Amygdala (tissue), 56 donors: ENCODE data around the gene FUT7.

ENCODE experiments used
- DNase-seq, 56 donors: peaks; one replicate each; lab custom pipeline; 2025; lab: John Stamatoyannopoulos, UW

Gene FUT7

DNA sequence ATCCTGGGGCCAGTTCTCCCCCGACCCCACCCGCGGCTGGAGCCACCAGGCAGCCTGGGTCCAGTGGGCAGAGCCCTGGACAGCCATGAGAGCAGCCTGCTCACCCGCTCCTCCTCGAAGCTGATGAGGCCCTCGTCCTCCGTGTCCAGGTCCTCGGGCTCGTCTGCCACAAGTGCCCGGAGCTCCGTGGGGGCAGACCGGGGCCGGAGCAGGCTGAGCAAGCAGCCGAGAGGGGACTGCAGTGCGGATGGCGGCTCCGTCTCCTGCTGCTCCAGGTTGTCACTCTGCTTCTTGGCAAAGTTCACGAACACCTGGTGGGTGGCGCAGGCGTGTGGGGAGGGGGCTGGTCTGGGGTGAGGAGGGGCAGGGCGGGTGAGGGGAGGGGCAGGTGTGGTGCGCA is 23.6 kb downstream of the FUT7 start:
- no peak for DNase-seq

DNA sequence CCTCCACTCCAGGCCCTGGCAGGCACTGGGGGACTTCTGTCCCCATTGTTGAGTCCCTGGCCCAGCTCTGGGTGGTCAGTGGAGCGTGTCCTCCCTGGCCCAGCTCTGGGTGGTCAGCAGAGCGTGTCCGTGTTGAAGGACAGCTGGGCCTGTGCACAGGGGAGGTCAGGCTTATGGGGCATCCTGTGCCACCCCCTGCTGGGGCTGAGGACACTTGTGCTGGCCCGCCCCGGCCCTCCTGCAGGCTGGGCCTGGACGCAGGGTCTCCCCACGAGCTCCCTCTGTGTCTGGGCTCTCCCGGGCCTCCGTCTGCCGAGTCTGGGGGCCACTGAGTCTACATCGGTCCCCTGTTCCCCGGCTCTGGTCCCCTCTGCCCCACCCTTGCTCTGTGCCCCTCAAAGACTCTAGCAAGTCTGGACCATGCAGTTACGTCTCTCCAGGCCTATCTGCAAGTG is 24.0 kb downstream of the FUT7 start:
- DNase-seq = no peak

- peak in 1 of 56 donors; percentile 7 for DNase-seq
Observed at GRCh38 chr9:137007108-137007815, 24.6 kb downstream of the FUT7 start.

- peak in 1 of 56 donors; percentile 12 for DNase-seq
Observed at GRCh38 chr9:137006116-137007003, 25.5 kb downstream of the FUT7 start.

- DNase-seq = peak in 10 of 56 donors; percentile 33 to 56 (median 46)
Observed at GRCh38 chr9:137004285-137004684, 27.6 kb downstream of the FUT7 start.

GRCh38 chr9:137002646-137003041 is 29.2 kb downstream of the FUT7 start:
- DNase-seq = no peak

- DNase-seq = no peak
Observed at GRCh38 chr9:137001857-137002645, 29.8 kb downstream of the FUT7 start.

- DNase-seq = no peak
Observed at GRCh38 chr9:137000177-137000930, 31.5 kb downstream of the FUT7 start.

- no peak for DNase-seq
Observed at GRCh38 chr9:136997830-136998234, 34.1 kb downstream of the FUT7 start.

DNA sequence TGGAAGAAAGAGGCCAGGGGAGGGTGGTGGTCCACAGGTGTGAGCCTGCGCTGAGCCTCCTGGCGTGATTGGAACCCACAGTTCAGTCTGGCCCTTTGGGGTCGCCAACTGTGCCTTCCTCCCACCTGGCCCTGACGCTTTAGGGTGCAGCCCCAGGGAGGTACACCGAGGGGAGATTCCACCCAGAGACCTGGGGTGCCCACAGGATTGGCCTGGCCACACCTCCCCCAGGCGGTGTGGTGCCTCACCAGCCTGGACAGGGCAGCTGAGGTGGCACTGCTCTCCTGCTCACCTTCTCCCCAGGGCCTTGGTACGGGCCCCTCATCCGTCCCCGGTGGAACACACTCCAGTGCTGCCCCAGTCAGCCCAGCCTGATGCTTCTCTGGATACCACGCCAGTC is 34.5 kb downstream of the FUT7 start:
- no peak for DNase-seq

GRCh38 chr9:136996361-136997292 is 35.3 kb downstream of the FUT7 start, which contains the start of gene CLIC3:
Gene CLIC3 (minus strand): TSS chr9:136996568. CDS start chr9:136996543, 25 bp downstream.
- no peak for DNase-seq

DNA sequence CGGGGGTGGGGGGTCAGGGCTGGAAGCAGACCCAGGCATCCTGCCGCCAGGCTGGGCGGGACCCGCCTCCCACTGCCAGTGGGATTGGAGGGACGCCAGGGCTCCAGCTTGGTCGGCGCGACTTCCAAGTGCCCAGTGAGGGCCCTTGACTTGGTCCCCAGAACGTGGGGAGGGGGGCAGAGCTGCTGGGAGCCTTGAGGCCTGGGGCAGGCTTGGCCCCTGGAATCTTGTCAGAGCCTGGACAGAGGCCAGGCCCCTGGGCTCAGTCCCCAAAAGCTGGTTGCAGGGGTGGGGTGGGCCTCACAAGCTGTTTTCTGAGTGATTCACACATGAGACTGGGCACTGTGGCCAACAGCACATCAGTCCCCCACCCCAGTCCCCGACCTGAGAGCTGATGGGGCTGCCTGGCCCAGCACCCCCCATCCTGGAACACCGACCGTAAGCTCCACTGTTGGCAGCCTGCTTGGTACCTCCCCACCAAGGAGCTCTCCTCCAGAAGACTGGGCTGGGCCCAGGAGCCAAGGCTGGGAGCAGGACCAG is 36.0 kb downstream of the FUT7 start:
- peak in 14 of 56 donors; percentile 24 to 52 (median 36) for DNase-seq

- DNase-seq = no peak
Observed at GRCh38 chr9:136995362-136995761, 36.5 kb downstream of the FUT7 start.

DNA sequence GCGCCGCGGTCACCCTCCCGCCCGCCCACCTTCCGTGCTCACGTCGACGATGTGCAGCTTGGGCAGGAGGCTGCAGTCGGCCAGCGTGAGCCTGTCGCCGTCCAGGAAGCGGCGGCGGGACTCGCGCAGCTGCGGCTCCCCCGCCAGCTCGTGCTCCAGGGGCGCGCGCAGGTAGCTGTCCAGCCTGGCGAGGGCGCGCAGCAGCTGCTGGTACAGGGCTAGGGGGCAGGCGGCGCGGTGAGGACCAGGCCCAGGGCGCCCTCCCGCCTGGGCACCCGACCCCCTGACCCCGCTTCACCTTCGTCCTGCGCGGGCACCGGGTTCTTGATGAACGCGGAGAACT is 37.0 kb downstream of the FUT7 start:
- DNase-seq = no peak

DNA sequence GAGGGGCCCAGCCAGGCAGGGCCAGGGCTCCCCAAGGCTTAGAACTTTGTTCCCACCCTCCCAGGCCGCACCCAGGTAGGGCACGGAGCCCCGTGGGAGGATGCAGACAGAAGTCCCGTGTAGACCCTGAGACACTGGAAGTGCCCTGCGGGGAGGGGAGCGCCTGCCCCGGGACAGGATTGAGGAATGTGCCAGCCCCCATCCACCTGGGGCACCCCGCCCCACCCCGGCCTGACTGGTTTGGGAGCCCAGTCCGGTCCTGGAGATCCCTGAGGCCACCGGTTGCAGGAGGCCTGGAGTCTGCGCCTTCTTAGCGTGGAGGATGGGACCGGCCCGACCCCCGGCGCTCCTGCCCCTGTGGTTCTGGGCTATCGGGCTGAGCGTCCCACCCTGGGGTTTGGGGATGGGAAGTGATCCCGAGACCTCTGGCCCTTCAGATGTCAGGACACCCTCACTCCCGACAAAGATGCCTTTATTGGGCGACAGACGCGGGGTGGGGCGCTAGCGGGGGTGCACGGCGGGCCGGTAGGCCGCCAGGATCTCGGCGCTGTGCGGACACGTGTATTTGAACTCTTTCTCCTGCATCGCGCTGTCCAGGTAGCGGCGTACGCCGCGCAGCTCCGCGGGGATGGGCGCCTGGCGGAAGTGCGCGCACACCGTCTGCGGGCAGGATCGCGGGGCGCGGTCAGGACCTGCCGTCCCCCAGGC is 37.6 kb downstream of the FUT7 start:
- DNase-seq = no peak

- DNase-seq = no peak
Observed at GRCh38 chr9:136992819-136993369, 39.0 kb downstream of the FUT7 start.

GRCh38 chr9:136991993-136992818 is 39.7 kb downstream of the FUT7 start, which contains the start of gene PAXX:
Gene PAXX (plus strand): TSS chr9:136992422. CDS start chr9:136992444, 22 bp downstream.
- peak; percentile 23 to 94 (median 83) for DNase-seq
